Measurements from ENCODE around the gene CYP3A7.
A peak's percentile ranks its signal among the peaks of the same experiment; 100 is the strongest.
"Not testable (repeated sequence)": the region's sequence is repeated elsewhere in the genome, so short reads cannot be mapped to it uniquely, and the experiment has no call there.

Gene CYP3A7

GRCh38 chr7:99713995-99714570 is 20.9 kb downstream of the CYP3A7 start:
- H3K4me3 ChIP-seq (replicated peaks; ENCODE audit: low read depth, low read length): no peak overlapping the region
- no peak for TF ChIP-seq CTCF (IDR thresholded peaks at IDR 0.05; ENCODE audit: low read length, missing control alignments)
- DNase-seq (ENCODE audit: low read depth): no peak

- H3K4me3 ChIP-seq (replicated peaks; ENCODE audit: low read depth, low read length): no peak overlapping the region
- no peak for TF ChIP-seq CTCF (IDR thresholded peaks at IDR 0.05; ENCODE audit: low read length, missing control alignments)
- no peak for DNase-seq (ENCODE audit: low read depth)
Observed at GRCh38 chr7:99709838-99710578, 25.0 kb downstream of the CYP3A7 start.

GRCh38 chr7:99709260-99709659 is 25.7 kb downstream of the CYP3A7 start:
- no peak for TF ChIP-seq CTCF (IDR thresholded peaks at IDR 0.05; ENCODE audit: low read length, missing control alignments)
- no peak for DNase-seq (ENCODE audit: low read depth)
- H3K4me3 ChIP-seq (replicated peaks; ENCODE audit: low read depth, low read length): no peak overlapping the region

GRCh38 chr7:99707096-99707495 is 27.9 kb downstream of the CYP3A7 start:
- DNase-seq (ENCODE audit: low read depth): peak; percentile 24
- H3K4me3 ChIP-seq (replicated peaks; ENCODE audit: low read depth, low read length): no peak overlapping the region
- no peak for TF ChIP-seq CTCF (IDR thresholded peaks at IDR 0.05; ENCODE audit: low read length, missing control alignments)

GRCh38 chr7:99699946-99700345 is 35.0 kb downstream of the CYP3A7 start:
- no peak for DNase-seq (ENCODE audit: low read depth)
- no peak overlapping the region for H3K4me3 ChIP-seq (replicated peaks; ENCODE audit: low read depth, low read length)
- no peak for TF ChIP-seq CTCF (IDR thresholded peaks at IDR 0.05; ENCODE audit: low read length, missing control alignments)

- not testable (repeated sequence) for DNase-seq (ENCODE audit: low read depth); H3K4me3 ChIP-seq (replicated peaks; ENCODE audit: low read depth, low read length)
Observed at GRCh38 chr7:99698867-99699730, 35.9 kb downstream of the CYP3A7 start.

GRCh38 chr7:99694912-99695304 is 40.1 kb downstream of the CYP3A7 start:
- no peak for DNase-seq (ENCODE audit: low read depth)
- no peak for TF ChIP-seq CTCF (IDR thresholded peaks at IDR 0.05; ENCODE audit: low read length, missing control alignments)

More at GRCh38 chr7:99694912-99695304, 40.1 kb downstream of the CYP3A7 start:
- no peak overlapping the region for H3K4me3 ChIP-seq (replicated peaks; ENCODE audit: low read depth, low read length)

Measured in fibroblast of pulmonary artery (primary cell).